Endothelial cell (in vitro differentiated cells): ENCODE results near the gene HMCN2. TPM values are rescaled to one million over a fixed set of nuclear protein-coding genes. Genes with fewer than 3 reads are reported as not detected.
A peak's percentile ranks its signal among the peaks of the same experiment; 100 is the strongest.

ENCODE experiments used
- DNase-seq: peaks from one replicate; pipeline ENCODE4 v3.0.0; 2021; ENCODE audit warnings: low spot score
- H3K27ac Mint-ChIP-seq: one replicate; pipeline ENCODE4 v1.8.0; 2021; ENCODE audit warnings: mixed read lengths, inconsistent platforms; ENCODE audit not compliant: unreplicated experiment
- H3K27me3 Mint-ChIP-seq: one replicate; pipeline ENCODE4 v1.8.0; 2021; ENCODE audit warnings: mild to moderate bottlenecking, moderate library complexity, mixed read lengths, inconsistent platforms; ENCODE audit not compliant: unreplicated experiment
- H3K36me3 Mint-ChIP-seq: one replicate; pipeline ENCODE4 v1.8.0; 2021; ENCODE audit warnings: mild to moderate bottlenecking, low read depth, mixed read lengths, inconsistent platforms; ENCODE audit not compliant: unreplicated experiment
- H3K4me1 Mint-ChIP-seq: one replicate; pipeline ENCODE4 v1.8.0; 2021; ENCODE audit warnings: mild to moderate bottlenecking, mixed read lengths, inconsistent platforms; ENCODE audit not compliant: unreplicated experiment
- H3K4me3 Mint-ChIP-seq: one replicate; pipeline ENCODE4 v1.8.0; 2021; ENCODE audit warnings: mild to moderate bottlenecking, mixed read lengths, inconsistent platforms; ENCODE audit not compliant: unreplicated experiment
- H3K9me3 Mint-ChIP-seq: one replicate; pipeline ENCODE4 v1.8.0; 2021; ENCODE audit warnings: mixed read lengths, inconsistent platforms; ENCODE audit not compliant: unreplicated experiment
- CTCF ChIP-seq: fragments of 200-600 bp; sonication (generic); IDR thresholded peaks from one replicate; pipeline ENCODE4 v1.5.0; 2021; ENCODE audit warnings: antibody characterized with exemption; ENCODE audit not compliant: unreplicated experiment
- total RNA-seq: library from RNA; stranded (reverse); fragmentation: NEBNext Ultra II Directional; extraction: Animal tissue kit (Norgen Biotek cat#: 25700); gene quantifications from one replicate; pipeline ENCODE4 v1.2.1, GENCODE V29; 2021; ENCODE audit not compliant: unreplicated experiment

Gene HMCN2
- total RNA-seq, 1 donor from 2014 or later = 29.6 TPM

- no peaks in the 10 kb centered on the region for H3K36me3 Mint-ChIP-seq
- no peaks in the 10 kb centered on the region for H3K9me3 Mint-ChIP-seq
- H3K4me1 Mint-ChIP-seq = no peaks in the 10 kb centered on the region
- TF ChIP-seq CTCF = no peak
- no peak for DNase-seq
- peaks cover 2% of the 10 kb centered on the region for H3K27me3 Mint-ChIP-seq
- H3K27ac Mint-ChIP-seq = no peak overlapping the region
- H3K4me3 Mint-ChIP-seq = no peak overlapping the region
These were observed 212.0 kb downstream of the HMCN2 start for GRCh38 chr9:130477564-130477963.

DNA sequence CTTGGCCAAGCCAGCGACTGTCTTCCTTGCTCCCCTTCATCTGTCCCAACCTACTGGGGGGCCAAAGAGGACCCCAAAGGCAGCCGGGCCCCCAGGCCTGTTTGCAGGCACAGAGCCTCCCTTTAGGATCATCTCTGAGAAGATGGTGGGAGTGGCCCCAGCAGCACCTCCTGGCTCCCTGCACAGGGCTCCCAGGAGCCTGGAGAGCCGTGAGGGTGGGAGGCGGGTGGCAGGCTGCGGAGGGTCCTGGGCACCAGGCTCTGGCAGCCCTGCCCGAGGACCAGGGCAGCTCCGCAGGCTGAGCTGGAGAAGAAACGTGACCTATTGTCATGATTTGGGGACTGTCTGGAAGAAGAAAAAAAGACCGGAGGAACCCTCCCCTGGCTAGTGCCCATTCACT is 212.6 kb downstream of the HMCN2 start:
- H3K9me3 Mint-ChIP-seq = no peaks in the 10 kb centered on the region
- peaks cover 2% of the 10 kb centered on the region for H3K27me3 Mint-ChIP-seq
- no peak for DNase-seq
- no peak overlapping the region for H3K27ac Mint-ChIP-seq
- no peaks in the 10 kb centered on the region for H3K36me3 Mint-ChIP-seq
- no peaks in the 10 kb centered on the region for H3K4me1 Mint-ChIP-seq
- no peak for TF ChIP-seq CTCF
- H3K4me3 Mint-ChIP-seq = no peak overlapping the region

DNA sequence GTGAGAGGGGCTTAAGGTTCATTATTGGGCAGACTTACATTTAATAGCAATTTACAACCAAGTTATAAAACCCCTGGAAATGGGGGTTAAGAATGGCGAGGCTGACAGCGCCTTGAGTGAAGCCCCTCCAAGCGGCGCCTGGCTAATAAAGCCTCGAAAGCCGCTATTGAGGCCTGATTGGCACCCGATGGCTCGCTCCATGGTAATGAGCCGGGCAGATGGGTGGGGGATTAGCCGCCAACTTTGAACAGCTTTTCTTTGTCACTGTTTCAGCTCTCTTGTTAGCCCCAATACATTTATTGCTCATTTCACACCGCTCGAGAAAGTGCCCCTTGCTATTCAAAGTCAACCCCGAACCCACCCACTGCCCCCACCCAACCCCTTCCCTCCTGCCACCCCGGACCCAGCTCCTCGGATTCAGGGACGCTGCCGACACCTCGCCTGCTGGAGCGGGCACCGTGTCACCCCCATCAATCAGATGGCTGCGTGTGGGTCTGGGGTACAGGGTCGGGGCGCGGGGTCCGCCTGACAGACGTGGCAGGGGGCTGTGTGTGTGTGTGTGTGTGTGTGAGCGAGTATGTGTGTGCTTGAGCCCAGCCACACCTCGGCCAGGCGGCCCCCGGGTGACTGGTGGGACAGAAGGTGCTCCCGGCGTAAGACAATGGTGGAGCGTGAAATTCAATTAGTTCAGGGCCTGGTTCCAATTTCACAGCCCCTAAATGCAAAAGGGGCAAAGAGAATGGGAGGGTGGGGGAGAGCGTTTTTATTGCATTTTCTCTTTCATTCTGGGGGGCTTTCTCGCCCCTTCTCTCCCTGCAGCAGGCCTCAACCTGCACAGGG is 213.4 kb downstream of the HMCN2 start:
- H3K4me1 Mint-ChIP-seq = no peaks in the 10 kb centered on the region

GRCh38 chr9:130479587-130479986 is 214.0 kb downstream of the HMCN2 start:
- no peak for TF ChIP-seq CTCF
- Mint-ChIP-seq H3K27me3 (peaks cover 5% of the 10 kb centered on the region), H3K4me3 (no peak overlapping the region), H3K36me3 (no peaks in the 10 kb centered on the region), H3K4me1 (no peaks in the 10 kb centered on the region), H3K27ac (no peak overlapping the region), H3K9me3 (no peaks in the 10 kb centered on the region)
- DNase-seq = no peak

More for the DNA sequence above, 213.4 kb downstream of the HMCN2 start:
- no peak for TF ChIP-seq CTCF
- no peaks in the 10 kb centered on the region for H3K9me3 Mint-ChIP-seq
- H3K27me3 Mint-ChIP-seq = peaks cover 3% of the 10 kb centered on the region
- no peak for DNase-seq
- no peak overlapping the region for H3K27ac Mint-ChIP-seq
- no peak overlapping the region for H3K4me3 Mint-ChIP-seq
- H3K36me3 Mint-ChIP-seq = no peaks in the 10 kb centered on the region

DNA sequence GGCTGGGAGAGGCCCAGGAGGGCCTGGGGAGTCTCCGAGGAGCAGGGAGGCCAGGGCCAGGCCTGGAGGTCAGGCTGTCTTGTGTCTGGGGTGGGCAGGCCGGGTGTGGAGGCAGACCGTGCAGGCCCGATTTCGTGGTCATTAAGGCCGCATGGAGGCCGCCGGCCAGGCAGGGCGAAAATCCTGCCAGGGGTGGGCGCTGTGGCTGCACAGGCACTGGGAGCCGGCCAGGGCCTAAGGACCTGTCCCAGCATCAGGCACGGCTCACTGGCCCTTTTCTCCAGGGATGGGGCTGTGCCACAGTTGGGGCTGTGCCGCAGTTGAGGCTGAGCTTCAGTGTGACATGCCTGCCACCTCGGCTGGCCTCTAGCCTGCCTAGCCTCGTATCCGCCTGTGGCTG is 215.1 kb downstream of the HMCN2 start:
- Mint-ChIP-seq H3K36me3 (no peaks in the 10 kb centered on the region), H3K27ac (no peak overlapping the region), H3K27me3 (peaks cover 5% of the 10 kb centered on the region), H3K9me3 (no peaks in the 10 kb centered on the region), H3K4me3 (no peak overlapping the region), H3K4me1 (no peaks in the 10 kb centered on the region)
- DNase-seq = peak; percentile 68
- TF ChIP-seq CTCF = no peak
